Activated CD4-positive, alpha-beta T cell treated with anti-CD3 and anti-CD28 coated beads, Interleukin-2, Interleukin-4, amounts not matched to agents 100 ng/mL and 50 ng/mL, durations not matched to agents 16 hours and 8 hours (primary cell): Measurements from ENCODE around the gene GP1BB.

Experiments used
- DNase-seq: peaks from one replicate; pipeline ENCODE4 v3.0.0-alpha.2; 2020; ENCODE audit warnings: low spot score

GP1BB gene

GRCh38 chr22:19766511-19767426, 43.4 kb downstream of the GP1BB start:
- DNase-seq, result peak; percentile 61

- DNase-seq, result no peak
Measured at GRCh38 chr22:19767427-19768341, 44.3 kb downstream of the GP1BB start.

- no peak for DNase-seq
Measured at GRCh38 chr22:19769393-19769715, 46.0 kb downstream of the GP1BB start.

GRCh38 chr22:19770349-19771220, 47.2 kb downstream of the GP1BB start:
- no peak for DNase-seq

GRCh38 chr22:19772422-19772672, 49.0 kb downstream of the GP1BB start:
- DNase-seq, result no peak

GRCh38 chr22:19772673-19773469, 49.5 kb downstream of the GP1BB start:
- no peak for DNase-seq

- no peak for DNase-seq
Measured at GRCh38 chr22:19773470-19774040, 50.2 kb downstream of the GP1BB start.
